Measurements from ENCODE around the gene RRP1. TPM values are rescaled to one million over a fixed set of nuclear protein-coding genes. Genes with fewer than 3 reads are reported as not detected.

The RRP1 gene
- total RNA-seq, 2 donors from 2014 or later: 9.9 to 27.7 TPM

DNA sequence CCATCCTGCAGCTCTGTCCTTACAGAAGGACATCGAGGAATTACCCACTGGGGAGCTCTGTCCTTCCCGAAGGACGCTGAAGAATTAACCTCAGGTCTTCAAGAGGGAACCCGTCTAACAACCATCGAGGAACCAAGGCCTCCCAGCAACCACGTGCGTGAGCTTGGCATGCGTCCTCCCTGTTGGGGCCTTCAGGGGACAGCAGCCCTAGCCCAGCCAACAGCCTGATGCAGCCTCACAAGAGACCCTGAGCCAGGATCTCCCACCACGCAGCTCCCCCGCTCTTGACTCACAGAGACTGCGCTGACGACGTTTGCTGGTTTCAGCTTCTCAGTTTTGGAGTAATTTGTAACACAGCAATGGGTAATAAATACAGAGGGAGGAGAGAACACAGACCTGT is 56.0 kb downstream of the RRP1 start:
- WGBS, 2 donors: 86% methylated on average over 13 of the region's 13 CpGs
- H3K9me3 ChIP-seq: no peaks in the 10 kb centered on the region
- H3K36me3 ChIP-seq (replicated peaks in 1 of 2; ENCODE audit: insufficient read depth in 1 of 2, low read depth in 2 of 2): no peaks in the 10 kb centered on the region
- intact Hi-C loops (cut with DNase I): no loop called here
- no peak overlapping the region for H3K4me3 ChIP-seq
- TF ChIP-seq, protein P1, sequence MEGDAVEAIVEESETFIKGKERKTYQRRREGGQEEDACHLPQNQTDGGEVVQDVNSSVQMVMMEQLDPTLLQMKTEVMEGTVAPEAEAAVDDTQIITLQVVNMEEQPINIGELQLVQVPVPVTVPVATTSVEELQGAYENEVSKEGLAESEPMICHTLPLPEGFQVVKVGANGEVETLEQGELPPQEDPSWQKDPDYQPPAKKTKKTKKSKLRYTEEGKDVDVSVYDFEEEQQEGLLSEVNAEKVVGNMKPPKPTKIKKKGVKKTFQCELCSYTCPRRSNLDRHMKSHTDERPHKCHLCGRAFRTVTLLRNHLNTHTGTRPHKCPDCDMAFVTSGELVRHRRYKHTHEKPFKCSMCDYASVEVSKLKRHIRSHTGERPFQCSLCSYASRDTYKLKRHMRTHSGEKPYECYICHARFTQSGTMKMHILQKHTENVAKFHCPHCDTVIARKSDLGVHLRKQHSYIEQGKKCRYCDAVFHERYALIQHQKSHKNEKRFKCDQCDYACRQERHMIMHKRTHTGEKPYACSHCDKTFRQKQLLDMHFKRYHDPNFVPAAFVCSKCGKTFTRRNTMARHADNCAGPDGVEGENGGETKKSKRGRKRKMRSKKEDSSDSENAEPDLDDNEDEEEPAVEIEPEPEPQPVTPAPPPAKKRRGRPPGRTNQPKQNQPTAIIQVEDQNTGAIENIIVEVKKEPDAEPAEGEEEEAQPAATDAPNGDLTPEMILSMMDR (IDR thresholded peaks at IDR 0.05): no peak
- TF ChIP-seq POLR2A (IDR thresholded peaks at IDR 0.05): no peak
- no peak overlapping the region for H3K27ac ChIP-seq
- ATAC-seq: no peak
- H3K4me1 ChIP-seq: no peaks in the 10 kb centered on the region
- H3K27me3 ChIP-seq: no peaks in the 10 kb centered on the region
- DNase-seq: no peak

DNA sequence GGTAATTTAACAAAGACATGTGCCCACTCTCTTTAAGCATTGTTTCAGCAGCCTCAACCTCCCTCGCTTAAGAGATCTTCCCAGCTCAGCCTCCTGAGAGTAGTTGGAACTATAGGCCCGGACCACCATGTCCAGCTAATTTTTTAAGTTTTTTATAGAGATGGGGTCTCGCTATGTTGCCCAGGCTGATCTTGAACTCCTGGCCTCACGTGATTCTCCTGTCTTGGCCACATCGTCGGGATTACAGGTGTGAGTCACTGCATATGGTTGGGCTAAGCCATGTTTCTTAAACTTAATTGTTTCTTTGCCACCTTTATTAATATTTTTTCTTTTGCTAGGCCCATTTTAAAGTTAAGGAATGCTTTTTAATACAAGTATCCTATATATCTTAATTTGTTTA is 57.1 kb downstream of the RRP1 start:
- 91 to 95% methylated on average over 6 of the region's 6 CpGs for WGBS, 2 donors
- H3K36me3 ChIP-seq (replicated peaks in 1 of 2; ENCODE audit: insufficient read depth in 1 of 2, low read depth in 2 of 2): no peaks in the 10 kb centered on the region
- DNase-seq (no peak), ATAC-seq (no peak)
- H3K4me1 ChIP-seq: no peaks in the 10 kb centered on the region
- H3K9me3 ChIP-seq: no peaks in the 10 kb centered on the region
- H3K27me3 ChIP-seq: no peaks in the 10 kb centered on the region
- no peak overlapping the region for H3K27ac ChIP-seq
- intact Hi-C loops (cut with DNase I): no loop called here
- TF ChIP-seq, protein P1 (IDR thresholded peaks at IDR 0.05): no peak
- TF ChIP-seq POLR2A (IDR thresholded peaks at IDR 0.05): no peak
- H3K4me3 ChIP-seq: no peak overlapping the region

DNA sequence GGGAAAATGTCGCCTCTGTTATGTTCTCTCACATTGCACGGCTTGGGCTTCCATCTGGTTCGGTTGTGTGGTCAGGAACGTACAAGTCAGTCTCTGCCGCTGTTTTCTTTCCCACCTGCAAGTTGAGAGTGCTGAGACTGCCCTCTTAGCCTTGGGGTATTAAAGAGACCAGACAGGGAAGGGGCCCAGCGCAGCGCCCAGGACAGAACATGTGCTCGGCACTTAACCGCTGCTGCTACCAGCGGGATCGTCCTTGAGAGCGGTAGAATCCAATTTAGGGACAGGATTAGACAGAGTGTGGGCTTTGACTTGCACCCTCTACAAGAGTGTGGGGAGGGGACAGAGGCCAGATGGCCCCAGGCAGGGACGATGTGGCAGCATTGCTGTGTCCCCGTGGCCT is 57.9 kb downstream of the RRP1 start:
- Histone ChIP-seq H3K4me3 (no peak overlapping the region), H3K9me3 (no peaks in the 10 kb centered on the region), H3K27ac (no peak overlapping the region), H3K36me3 (replicated peaks in 1 of 2; ENCODE audit: insufficient read depth in 1 of 2, low read depth in 2 of 2) (no peaks in the 10 kb centered on the region), H3K27me3 (no peaks in the 10 kb centered on the region), H3K4me1 (no peaks in the 10 kb centered on the region)
- ATAC-seq (no peak), DNase-seq (no peak)
- TF ChIP-seq, protein P1 (IDR thresholded peaks at IDR 0.05): no peak
- TF ChIP-seq POLR2A (IDR thresholded peaks at IDR 0.05): no peak
- intact Hi-C loops (cut with DNase I): no loop called here
- WGBS, 2 donors: 86 to 91% methylated on average over 13 to 14 of the region's 14 CpGs

DNA sequence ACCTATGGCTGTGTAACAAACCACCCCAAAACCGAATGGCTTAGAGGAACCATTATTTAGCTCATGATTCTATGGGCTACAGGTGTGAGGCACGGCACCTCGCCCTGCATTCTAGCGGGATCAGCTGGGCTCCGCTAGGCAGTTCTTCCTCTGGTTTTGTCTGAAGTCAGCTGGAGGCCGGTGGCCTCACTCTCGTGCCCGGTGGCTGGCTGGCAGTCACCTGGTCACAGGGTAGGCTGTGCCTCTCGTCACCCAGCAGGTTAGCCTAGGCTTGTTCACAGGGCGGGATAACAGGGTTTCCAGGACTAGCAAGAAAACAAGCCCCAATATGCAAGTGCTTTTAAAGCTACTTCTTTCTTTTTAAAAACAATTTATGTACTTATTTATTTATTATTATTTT is 59.4 kb downstream of the RRP1 start:
- Histone ChIP-seq H3K9me3 (no peaks in the 10 kb centered on the region), H3K4me1 (no peaks in the 10 kb centered on the region), H3K4me3 (no peak overlapping the region), H3K36me3 (replicated peaks in 1 of 2; ENCODE audit: insufficient read depth in 1 of 2, low read depth in 2 of 2) (no peaks in the 10 kb centered on the region), H3K27ac (no peak overlapping the region), H3K27me3 (no peaks in the 10 kb centered on the region)
- no peak for ATAC-seq
- 79 to 89% methylated on average over 8 to 10 of the region's 10 CpGs for WGBS, 2 donors
- no peak for TF ChIP-seq POLR2A (IDR thresholded peaks at IDR 0.05)
- TF ChIP-seq, protein P1 (IDR thresholded peaks at IDR 0.05): no peak
- intact Hi-C loops (cut with DNase I): no loop called here
- DNase-seq: no peak

DNA sequence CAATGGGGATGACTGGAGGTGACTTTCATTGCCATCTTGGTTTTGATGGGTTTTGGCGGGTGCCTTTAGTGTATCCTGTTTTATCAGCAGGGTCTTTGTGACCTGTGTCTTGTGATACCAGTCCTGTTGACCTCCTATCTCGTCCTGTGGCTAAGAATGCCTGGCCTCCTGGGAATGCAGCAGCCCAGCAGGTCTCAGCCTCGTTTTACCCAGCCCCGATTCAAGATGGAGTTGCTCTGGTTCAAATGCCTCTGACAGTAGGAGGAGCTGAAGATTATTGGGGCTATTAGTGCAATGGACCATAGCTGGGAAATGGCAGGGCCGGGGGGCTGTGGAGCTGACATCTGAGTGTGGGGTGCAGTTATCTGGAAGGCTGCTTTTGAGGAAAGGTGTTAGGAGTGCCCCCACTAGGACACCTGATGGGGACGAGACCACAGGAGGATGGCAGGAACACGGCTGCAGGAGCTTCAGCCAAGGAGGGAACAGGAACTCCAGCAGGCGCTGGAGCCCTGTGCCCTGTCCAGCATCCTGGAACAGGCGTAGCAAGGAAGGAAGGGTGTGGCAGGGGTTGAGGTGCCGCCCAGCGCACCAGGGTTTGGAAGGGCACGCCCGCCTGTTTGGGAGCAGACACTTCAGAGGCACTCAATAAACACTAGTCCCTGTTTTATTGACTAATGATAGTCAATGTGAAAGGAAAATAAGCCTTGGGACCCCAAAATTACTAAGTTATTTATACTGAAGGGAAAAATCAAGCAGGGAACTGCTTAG is 60.3 kb downstream of the RRP1 start:
- H3K36me3 ChIP-seq (replicated peaks in 1 of 2; ENCODE audit: insufficient read depth in 1 of 2, low read depth in 2 of 2): no peaks in the 10 kb centered on the region
- no peaks in the 10 kb centered on the region for H3K27me3 ChIP-seq
- no peak overlapping the region for H3K27ac ChIP-seq
- H3K4me1 ChIP-seq: no peaks in the 10 kb centered on the region
- no peak for ATAC-seq
- intact Hi-C loops (cut with DNase I): no loop called here
- 73 to 81% methylated on average over 13 of the region's 13 CpGs for WGBS, 2 donors
- DNase-seq: no peak
- TF ChIP-seq, protein P1 (IDR thresholded peaks at IDR 0.05): no peak
- TF ChIP-seq POLR2A (IDR thresholded peaks at IDR 0.05): no peak
- no peak overlapping the region for H3K4me3 ChIP-seq
- H3K9me3 ChIP-seq: no peaks in the 10 kb centered on the region

Data from body of pancreas (tissue), 4 donors.